ENCODE measurements around the gene PIGN.

The PIGN gene

GRCh38 chr18:62017618-62018017, 169.2 kb downstream of the PIGN start:
- H3K4me3 ChIP-seq (ENCODE audit: low read depth, low read length): no peak overlapping the region
- TF ChIP-seq CTCF (IDR thresholded peaks at IDR 0.05; ENCODE audit: low read depth, low read length): no peak

GRCh38 chr18:62011416-62011815, 175.4 kb downstream of the PIGN start:
- no peak for TF ChIP-seq CTCF (IDR thresholded peaks at IDR 0.05; ENCODE audit: low read depth, low read length)
- H3K4me3 ChIP-seq (ENCODE audit: low read depth, low read length): no peak overlapping the region

GRCh38 chr18:62009521-62009920, 177.3 kb downstream of the PIGN start:
- H3K4me3 ChIP-seq (ENCODE audit: low read depth, low read length): no peak overlapping the region
- no peak for TF ChIP-seq CTCF (IDR thresholded peaks at IDR 0.05; ENCODE audit: low read depth, low read length)

- no peak for TF ChIP-seq CTCF (IDR thresholded peaks at IDR 0.05; ENCODE audit: low read depth, low read length)
- H3K4me3 ChIP-seq (ENCODE audit: low read depth, low read length): no peak overlapping the region
These were observed 185.5 kb downstream of the PIGN start for GRCh38 chr18:62001396-62001795.

GRCh38 chr18:61998957-61999356, 187.9 kb downstream of the PIGN start:
- no peak overlapping the region for H3K4me3 ChIP-seq (ENCODE audit: low read depth, low read length)
- TF ChIP-seq CTCF (IDR thresholded peaks at IDR 0.05; ENCODE audit: low read depth, low read length): no peak

GRCh38 chr18:61998335-61998734, 188.5 kb downstream of the PIGN start:
- TF ChIP-seq CTCF (IDR thresholded peaks at IDR 0.05; ENCODE audit: low read depth, low read length): no peak
- no peak overlapping the region for H3K4me3 ChIP-seq (ENCODE audit: low read depth, low read length)

- TF ChIP-seq CTCF (IDR thresholded peaks at IDR 0.05; ENCODE audit: low read depth, low read length): no peak
These were observed 191.2 kb downstream of the PIGN start for GRCh38 chr18:61995618-61996017.

More at GRCh38 chr18:61995618-61996017, 191.2 kb downstream of the PIGN start:
- no peak overlapping the region for H3K4me3 ChIP-seq (ENCODE audit: low read depth, low read length)
